Measurements from ENCODE around the gene IL12A.

- TF ChIP-seq, protein P1, sequence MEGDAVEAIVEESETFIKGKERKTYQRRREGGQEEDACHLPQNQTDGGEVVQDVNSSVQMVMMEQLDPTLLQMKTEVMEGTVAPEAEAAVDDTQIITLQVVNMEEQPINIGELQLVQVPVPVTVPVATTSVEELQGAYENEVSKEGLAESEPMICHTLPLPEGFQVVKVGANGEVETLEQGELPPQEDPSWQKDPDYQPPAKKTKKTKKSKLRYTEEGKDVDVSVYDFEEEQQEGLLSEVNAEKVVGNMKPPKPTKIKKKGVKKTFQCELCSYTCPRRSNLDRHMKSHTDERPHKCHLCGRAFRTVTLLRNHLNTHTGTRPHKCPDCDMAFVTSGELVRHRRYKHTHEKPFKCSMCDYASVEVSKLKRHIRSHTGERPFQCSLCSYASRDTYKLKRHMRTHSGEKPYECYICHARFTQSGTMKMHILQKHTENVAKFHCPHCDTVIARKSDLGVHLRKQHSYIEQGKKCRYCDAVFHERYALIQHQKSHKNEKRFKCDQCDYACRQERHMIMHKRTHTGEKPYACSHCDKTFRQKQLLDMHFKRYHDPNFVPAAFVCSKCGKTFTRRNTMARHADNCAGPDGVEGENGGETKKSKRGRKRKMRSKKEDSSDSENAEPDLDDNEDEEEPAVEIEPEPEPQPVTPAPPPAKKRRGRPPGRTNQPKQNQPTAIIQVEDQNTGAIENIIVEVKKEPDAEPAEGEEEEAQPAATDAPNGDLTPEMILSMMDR (IDR thresholded peaks at IDR 0.05; ENCODE audit: insufficient read depth, low read length, poor library complexity, severe bottlenecking): no peak
- TF ChIP-seq EZH2phosphoT487 (conservative IDR thresholded peaks at IDR 0.05; ENCODE audit: low read length): no peak
Observed at GRCh38 chr3:159978353-159978752, 10.3 kb upstream of the IL12A start.
